Caco-2 (cell line): ENCODE data around the gene ABCC1. TPM values are rescaled to one million over a fixed set of nuclear protein-coding genes. Genes with fewer than 3 reads are reported as not detected.
"Not testable (repeated sequence)": the region's sequence is repeated elsewhere in the genome, so short reads cannot be mapped to it uniquely, and the experiment has no call there.

Experiments used
- BruUV-seq: library from RNA; stranded (reverse); fragments of 400-500 nt; replicated peaks from 2 replicates; lab custom pipeline; 2021; lab: Mats Ljungman, UMichigan
- CTCF ChIA-PET: fragments of 300-600 bp; sonication (Branson Sonifier 250); formaldehyde crosslinking; loops from one replicate; lab custom pipeline; 2022; ENCODE audit warnings: antibody characterized with exemption; lab: Charles Lee
- POLR2A ChIA-PET: fragments of 300-600 bp; sonication (Branson Sonifier 250); formaldehyde crosslinking; loops from one replicate; lab custom pipeline; 2022; ENCODE audit warnings: antibody characterized with exemption; lab: Charles Lee
- DNase-seq, 2 experiments: peaks; one replicate each; pipeline versions ENCODE4 v3.0.0 to v3.0.0-alpha.2; 2020 to 2022
- H3K27me3 ChIP-seq: replicated peaks from 2 replicates; pipeline ENCODE4 v1.6.0; 2011; ENCODE audit warnings: low read length; ENCODE audit not compliant: control insufficient read depth, insufficient read depth
- H3K36me3 ChIP-seq: 2 replicates; pipeline ENCODE4 v1.5.1; 2011; ENCODE audit warnings: low read length; ENCODE audit not compliant: control insufficient read depth, insufficient read depth
- H3K4me1 ChIP-seq: fragments of 250-450 bp; sonication (Bioruptor Pico); 2 replicates; pipeline ENCODE4 v1.5.1; 2020; ENCODE audit warnings: mild to moderate bottlenecking
- H3K4me3 ChIP-seq: 2 replicates; pipeline ENCODE4 v1.5.1; 2011; ENCODE audit warnings: low read depth, mild to moderate bottlenecking, control low read depth, low read length
- H3K9me3 ChIP-seq: fragments of 250-450 bp; sonication (Bioruptor Pico); 2 replicates; pipeline ENCODE4 v1.5.1; 2020; ENCODE audit warnings: mild to moderate bottlenecking, moderate library complexity
- H3K27ac Mint-ChIP-seq: one replicate; pipeline ENCODE4 v1.8.0; 2022; ENCODE audit warnings: mixed read lengths; ENCODE audit not compliant: unreplicated experiment
- H3K27me3 Mint-ChIP-seq: one replicate; pipeline ENCODE4 v1.8.0; 2022; ENCODE audit warnings: mixed read lengths; ENCODE audit not compliant: insufficient read depth, unreplicated experiment
- H3K36me3 Mint-ChIP-seq: one replicate; pipeline ENCODE4 v1.8.0; 2022; ENCODE audit warnings: mild to moderate bottlenecking, mixed read lengths; ENCODE audit not compliant: insufficient read depth, unreplicated experiment
- H3K4me1 Mint-ChIP-seq: one replicate; pipeline ENCODE4 v1.8.0; 2022; ENCODE audit warnings: low read depth, mixed read lengths; ENCODE audit not compliant: unreplicated experiment
- H3K4me3 Mint-ChIP-seq: one replicate; pipeline ENCODE4 v1.8.0; 2022; ENCODE audit warnings: mild to moderate bottlenecking, moderate library complexity, mixed read lengths; ENCODE audit not compliant: unreplicated experiment
- H3K9me3 Mint-ChIP-seq: one replicate; pipeline ENCODE4 v1.8.0; 2022; ENCODE audit warnings: mixed read lengths; ENCODE audit not compliant: unreplicated experiment
- intact Hi-C: fragments of 100-400 bp; cut with micrococcal nuclease; formaldehyde crosslinking; loops from one replicate; pipeline ENCODE4 v1.10.0; 2022; ENCODE audit not compliant: unreplicated experiment
- total RNA-seq: library from RNA; stranded (reverse); gene quantifications from 2 replicates; pipeline ENCODE4 v1.2.3, GENCODE V29; 2022
- TF ChIP-seq, protein P1 (sequence below), 2 experiments: fragments of 200-600 bp in 1 of 2; IDR thresholded peaks; 1 replicate in 1 of 2; 2 replicates in 1 of 2; pipeline versions ENCODE4 v1.5.1 to v1.8.0; 2011 to 2022; ENCODE audit warnings: antibody characterized with exemption in 1 of 2, control low read depth in 1 of 2, inconsistent platforms in 1 of 2, low read depth in 1 of 2, low read length in 1 of 2, mild to moderate bottlenecking in 1 of 2, moderate library complexity in 1 of 2; ENCODE audit not compliant: insufficient read depth in 1 of 2, severe bottlenecking in 1 of 2, unreplicated experiment in 1 of 2

The ABCC1 gene
- total RNA-seq, 1 experiment from 2014 or later: 22.3 TPM

DNA sequence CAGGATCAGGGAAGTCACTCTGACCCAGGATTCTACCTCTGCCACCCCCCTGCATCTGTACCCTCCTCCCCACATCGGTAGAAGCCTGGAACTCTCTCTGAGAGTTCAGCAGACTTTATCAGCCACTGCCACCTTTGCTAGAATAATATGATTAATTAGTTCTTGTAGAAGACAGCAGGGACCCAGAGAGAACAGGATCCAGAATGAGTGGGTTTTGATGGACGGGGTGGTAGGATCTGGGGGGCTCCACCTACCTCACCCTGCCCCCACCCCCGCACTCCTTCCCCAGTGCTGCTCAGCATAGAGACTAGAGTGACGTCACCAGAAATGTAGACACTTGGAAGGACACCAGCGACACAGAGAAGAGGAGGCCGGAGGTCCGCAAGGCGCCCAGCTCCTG, 240.4 kb downstream of the ABCC1 start:
- Mint-ChIP-seq H3K4me3 (no peak overlapping the region), H3K27ac (no peak overlapping the region), H3K9me3 (no peaks in the 10 kb centered on the region), H3K36me3 (peaks cover 24% of the 10 kb centered on the region), H3K4me1 (no peaks in the 10 kb centered on the region), H3K27me3 (no peaks in the 10 kb centered on the region)
- POLR2A ChIA-PET: no interaction called here
- peaks cover 1% of the 10 kb centered on the region for H3K36me3 ChIP-seq
- no peaks in the 10 kb centered on the region for H3K27me3 ChIP-seq
- BruUV-seq: no TSS peak
- TF ChIP-seq, protein P1, sequence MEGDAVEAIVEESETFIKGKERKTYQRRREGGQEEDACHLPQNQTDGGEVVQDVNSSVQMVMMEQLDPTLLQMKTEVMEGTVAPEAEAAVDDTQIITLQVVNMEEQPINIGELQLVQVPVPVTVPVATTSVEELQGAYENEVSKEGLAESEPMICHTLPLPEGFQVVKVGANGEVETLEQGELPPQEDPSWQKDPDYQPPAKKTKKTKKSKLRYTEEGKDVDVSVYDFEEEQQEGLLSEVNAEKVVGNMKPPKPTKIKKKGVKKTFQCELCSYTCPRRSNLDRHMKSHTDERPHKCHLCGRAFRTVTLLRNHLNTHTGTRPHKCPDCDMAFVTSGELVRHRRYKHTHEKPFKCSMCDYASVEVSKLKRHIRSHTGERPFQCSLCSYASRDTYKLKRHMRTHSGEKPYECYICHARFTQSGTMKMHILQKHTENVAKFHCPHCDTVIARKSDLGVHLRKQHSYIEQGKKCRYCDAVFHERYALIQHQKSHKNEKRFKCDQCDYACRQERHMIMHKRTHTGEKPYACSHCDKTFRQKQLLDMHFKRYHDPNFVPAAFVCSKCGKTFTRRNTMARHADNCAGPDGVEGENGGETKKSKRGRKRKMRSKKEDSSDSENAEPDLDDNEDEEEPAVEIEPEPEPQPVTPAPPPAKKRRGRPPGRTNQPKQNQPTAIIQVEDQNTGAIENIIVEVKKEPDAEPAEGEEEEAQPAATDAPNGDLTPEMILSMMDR (IDR thresholded peaks at IDR 0.05; ENCODE audit: insufficient read depth in 1 of 2, low read depth in 1 of 2, low read length in 1 of 2, severe bottlenecking in 1 of 2, unreplicated experiment in 1 of 2): no peak
- DNase-seq: no peak
- intact Hi-C loops: no loop called here
- H3K4me3 ChIP-seq: no peak overlapping the region
- CTCF ChIA-PET: no interaction called here
- no peaks in the 10 kb centered on the region for H3K4me1 ChIP-seq
- H3K9me3 ChIP-seq: no peaks in the 10 kb centered on the region

DNA sequence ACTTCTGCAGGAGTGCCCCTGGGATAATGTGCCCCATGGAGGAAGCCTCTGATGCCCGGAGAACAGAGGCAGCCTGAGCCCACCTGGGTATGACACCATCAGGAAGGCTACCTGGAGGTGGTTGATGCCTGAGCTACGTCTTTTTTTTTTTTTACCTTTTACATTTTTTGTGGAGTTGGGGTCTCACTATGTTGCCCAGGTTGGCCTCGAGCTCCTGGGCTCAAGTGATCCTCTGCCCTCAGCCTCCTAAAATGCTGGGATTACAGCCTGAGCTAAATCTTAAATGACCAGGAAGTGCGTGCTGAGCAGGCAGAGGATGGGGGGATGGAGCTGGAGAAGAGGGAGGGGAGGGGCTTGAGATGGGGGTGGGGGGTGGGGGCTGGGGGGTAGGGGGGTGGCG, 241.1 kb downstream of the ABCC1 start:
- Mint-ChIP-seq H3K4me3 (no peak overlapping the region), H3K4me1 (no peaks in the 10 kb centered on the region), H3K27ac (no peak overlapping the region), H3K36me3 (peaks cover 26% of the 10 kb centered on the region), H3K9me3 (no peaks in the 10 kb centered on the region), H3K27me3 (no peaks in the 10 kb centered on the region)
- Histone ChIP-seq H3K9me3 (no peaks in the 10 kb centered on the region), H3K36me3 (peaks cover 1% of the 10 kb centered on the region), H3K4me3 (no peak overlapping the region), H3K27me3 (no peaks in the 10 kb centered on the region), H3K4me1 (no peaks in the 10 kb centered on the region)
- ChIA-PET CTCF (interaction anchor here (0.6 kb wide), 1 partner anchor 42 kb away, joined by 6 read pairs; no protein-coding TSS in a partner anchor), POLR2A (no interaction called here)
- no peak for DNase-seq
- intact Hi-C loops: no loop called here
- no TSS peak for BruUV-seq
- TF ChIP-seq, protein P1 (IDR thresholded peaks at IDR 0.05; ENCODE audit: insufficient read depth in 1 of 2, low read depth in 1 of 2, low read length in 1 of 2, severe bottlenecking in 1 of 2, unreplicated experiment in 1 of 2): no peak

DNA sequence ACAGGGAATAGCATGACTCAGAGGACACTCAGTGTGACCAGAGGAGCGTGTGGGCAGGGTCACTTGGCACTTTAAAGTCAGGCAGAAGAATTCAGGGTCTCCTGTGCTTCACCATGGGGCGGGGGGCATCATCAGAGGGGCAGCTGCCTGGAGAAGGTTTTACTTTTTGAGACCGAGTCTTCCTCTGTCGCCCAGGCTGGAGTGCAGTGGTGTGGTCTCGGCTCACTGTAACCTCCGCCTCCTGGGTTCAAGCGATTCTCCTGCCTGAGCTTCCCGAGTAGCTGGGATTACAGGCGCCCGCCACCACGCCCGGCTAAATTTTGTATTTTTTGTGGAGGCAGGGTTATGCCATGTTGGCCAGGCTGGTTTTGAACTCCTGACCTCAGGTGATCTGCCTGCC, 241.6 kb downstream of the ABCC1 start:
- POLR2A ChIA-PET, H3K4me3 Mint-ChIP-seq, H3K9me3 Mint-ChIP-seq, intact Hi-C loops, H3K27me3 ChIP-seq, DNase-seq, H3K4me1 ChIP-seq, H3K27ac Mint-ChIP-seq, H3K4me3 ChIP-seq, H3K36me3 ChIP-seq, H3K27me3 Mint-ChIP-seq, H3K9me3 ChIP-seq, H3K4me1 Mint-ChIP-seq, BruUV-seq: not testable (repeated sequence)
- CTCF ChIA-PET: interaction anchor here (0.6 kb wide), 1 partner anchor 43 kb away, joined by 6 read pairs; no protein-coding TSS in a partner anchor
- peaks cover 29% of the 10 kb centered on the region for H3K36me3 Mint-ChIP-seq
